ENCODE measurements around the gene CASZ1.

The CASZ1 gene

DNA sequence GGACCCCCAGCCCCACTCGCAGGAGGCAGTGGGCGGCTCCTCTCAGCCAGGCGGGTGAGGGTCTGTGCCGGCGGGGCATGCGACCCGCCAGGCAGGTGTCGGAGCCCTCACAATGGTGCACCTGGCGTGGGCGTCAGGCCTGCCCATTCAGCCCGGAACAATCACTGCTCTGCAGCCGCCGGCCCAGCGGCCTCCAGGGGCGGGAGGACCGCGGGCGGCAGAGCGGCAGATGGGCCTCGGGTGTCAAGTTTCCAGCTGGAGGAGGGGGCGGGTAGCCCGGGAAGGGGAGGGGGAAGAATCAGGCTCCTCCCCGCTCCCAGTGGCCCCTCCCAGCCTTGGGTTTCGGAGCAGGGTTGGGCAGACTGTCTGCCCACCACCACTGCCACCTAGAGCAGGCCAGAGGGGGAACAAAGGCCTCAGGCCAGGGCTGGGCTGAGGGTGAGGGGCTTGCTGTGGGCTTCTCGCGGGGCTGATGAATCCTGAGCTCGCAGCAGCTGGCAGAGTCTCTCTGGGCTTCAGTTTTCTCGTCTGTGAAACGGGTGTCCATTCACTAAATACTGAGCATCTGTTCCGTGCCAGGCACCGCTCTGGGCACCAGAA, 39.5 kb upstream of the CASZ1 start:
- ATAC-seq (ENCODE audit: insufficient read depth, low read depth) (0 out of 3 replicates have a peak, but pooled peaks have one; percentile 29), DNase-seq (no peak)
- no peak overlapping the region for H3K27ac ChIP-seq (ENCODE audit: low read length)
- H3K79me2 ChIP-seq (ENCODE audit: insufficient read depth, low read length) = no peaks in the 10 kb centered on the region
- H2AFZ ChIP-seq (ENCODE audit: low read depth, low read length) = no peak overlapping the region
- no peaks in the 10 kb centered on the region for H3K27me3 ChIP-seq (ENCODE audit: insufficient read depth, low read length, poor library complexity)
- no peak overlapping the region for H3K4me2 ChIP-seq (ENCODE audit: insufficient read depth, low read length)
- H4K20me1 ChIP-seq (ENCODE audit: insufficient read depth, low read length) = no peaks in the 10 kb centered on the region
- H3K36me3 ChIP-seq (ENCODE audit: insufficient read depth, low read length) = no peaks in the 10 kb centered on the region
- H3K4me3 ChIP-seq (ENCODE audit: low read depth in 1 of 2, low read length in 2 of 2) = no peak overlapping the region
- TF ChIP-seq, protein P1, sequence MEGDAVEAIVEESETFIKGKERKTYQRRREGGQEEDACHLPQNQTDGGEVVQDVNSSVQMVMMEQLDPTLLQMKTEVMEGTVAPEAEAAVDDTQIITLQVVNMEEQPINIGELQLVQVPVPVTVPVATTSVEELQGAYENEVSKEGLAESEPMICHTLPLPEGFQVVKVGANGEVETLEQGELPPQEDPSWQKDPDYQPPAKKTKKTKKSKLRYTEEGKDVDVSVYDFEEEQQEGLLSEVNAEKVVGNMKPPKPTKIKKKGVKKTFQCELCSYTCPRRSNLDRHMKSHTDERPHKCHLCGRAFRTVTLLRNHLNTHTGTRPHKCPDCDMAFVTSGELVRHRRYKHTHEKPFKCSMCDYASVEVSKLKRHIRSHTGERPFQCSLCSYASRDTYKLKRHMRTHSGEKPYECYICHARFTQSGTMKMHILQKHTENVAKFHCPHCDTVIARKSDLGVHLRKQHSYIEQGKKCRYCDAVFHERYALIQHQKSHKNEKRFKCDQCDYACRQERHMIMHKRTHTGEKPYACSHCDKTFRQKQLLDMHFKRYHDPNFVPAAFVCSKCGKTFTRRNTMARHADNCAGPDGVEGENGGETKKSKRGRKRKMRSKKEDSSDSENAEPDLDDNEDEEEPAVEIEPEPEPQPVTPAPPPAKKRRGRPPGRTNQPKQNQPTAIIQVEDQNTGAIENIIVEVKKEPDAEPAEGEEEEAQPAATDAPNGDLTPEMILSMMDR (IDR thresholded peaks at IDR 0.05; ENCODE audit: borderline replicate concordance, extremely low read depth, low read length, poor library complexity, severe bottlenecking) = no peak
- no peak for TF ChIP-seq EZH2 (IDR thresholded peaks at IDR 0.05; ENCODE audit: borderline replicate concordance, low read depth, low read length, severe bottlenecking)
- no peaks in the 10 kb centered on the region for H3K9me3 ChIP-seq (ENCODE audit: insufficient read depth, low read length, severe bottlenecking)
- H3K9ac ChIP-seq (ENCODE audit: low read depth, low read length) = no peak overlapping the region
- H3K4me1 ChIP-seq (ENCODE audit: insufficient read depth, low read length) = no peaks in the 10 kb centered on the region

DNA sequence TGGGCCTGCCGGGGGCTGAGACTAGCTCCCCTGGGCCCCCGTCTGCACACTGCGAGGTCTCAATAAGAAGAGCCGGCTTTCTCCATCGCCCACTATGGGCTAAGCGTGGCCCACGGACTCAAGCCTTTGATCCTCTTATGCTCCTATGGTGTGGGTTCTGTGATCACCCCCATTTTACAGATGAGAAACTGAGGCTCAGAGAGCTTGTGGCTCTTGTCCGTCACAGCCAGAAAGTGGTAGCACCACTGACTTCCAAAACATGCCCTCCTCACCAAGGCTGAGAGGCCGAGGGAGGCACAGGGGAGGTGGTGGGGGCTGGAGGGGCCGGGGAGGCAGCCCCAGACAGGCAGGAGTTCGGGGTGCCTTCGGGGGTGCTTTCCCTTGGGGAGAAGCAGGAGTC, 39.0 kb upstream of the CASZ1 start:
- Histone ChIP-seq H3K9ac (ENCODE audit: low read depth, low read length) (no peak overlapping the region), H3K4me1 (ENCODE audit: insufficient read depth, low read length) (no peaks in the 10 kb centered on the region), H3K27me3 (ENCODE audit: insufficient read depth, low read length, poor library complexity) (no peaks in the 10 kb centered on the region), H3K36me3 (ENCODE audit: insufficient read depth, low read length) (no peaks in the 10 kb centered on the region), H3K4me2 (ENCODE audit: insufficient read depth, low read length) (no peak overlapping the region), H4K20me1 (ENCODE audit: insufficient read depth, low read length) (no peaks in the 10 kb centered on the region), H2AFZ (ENCODE audit: low read depth, low read length) (no peak overlapping the region), H3K27ac (ENCODE audit: low read length) (no peak overlapping the region), H3K9me3 (ENCODE audit: insufficient read depth, low read length, severe bottlenecking) (no peaks in the 10 kb centered on the region), H3K79me2 (ENCODE audit: insufficient read depth, low read length) (no peaks in the 10 kb centered on the region), H3K4me3 (ENCODE audit: low read depth in 1 of 2, low read length in 2 of 2) (no peak overlapping the region)
- TF ChIP-seq, protein P1 (IDR thresholded peaks at IDR 0.05; ENCODE audit: borderline replicate concordance, extremely low read depth, low read length, poor library complexity, severe bottlenecking) = no peak
- TF ChIP-seq EZH2 (IDR thresholded peaks at IDR 0.05; ENCODE audit: borderline replicate concordance, low read depth, low read length, severe bottlenecking) = no peak
- no peak for DNase-seq
- ATAC-seq (ENCODE audit: insufficient read depth, low read depth) = no peak

DNA sequence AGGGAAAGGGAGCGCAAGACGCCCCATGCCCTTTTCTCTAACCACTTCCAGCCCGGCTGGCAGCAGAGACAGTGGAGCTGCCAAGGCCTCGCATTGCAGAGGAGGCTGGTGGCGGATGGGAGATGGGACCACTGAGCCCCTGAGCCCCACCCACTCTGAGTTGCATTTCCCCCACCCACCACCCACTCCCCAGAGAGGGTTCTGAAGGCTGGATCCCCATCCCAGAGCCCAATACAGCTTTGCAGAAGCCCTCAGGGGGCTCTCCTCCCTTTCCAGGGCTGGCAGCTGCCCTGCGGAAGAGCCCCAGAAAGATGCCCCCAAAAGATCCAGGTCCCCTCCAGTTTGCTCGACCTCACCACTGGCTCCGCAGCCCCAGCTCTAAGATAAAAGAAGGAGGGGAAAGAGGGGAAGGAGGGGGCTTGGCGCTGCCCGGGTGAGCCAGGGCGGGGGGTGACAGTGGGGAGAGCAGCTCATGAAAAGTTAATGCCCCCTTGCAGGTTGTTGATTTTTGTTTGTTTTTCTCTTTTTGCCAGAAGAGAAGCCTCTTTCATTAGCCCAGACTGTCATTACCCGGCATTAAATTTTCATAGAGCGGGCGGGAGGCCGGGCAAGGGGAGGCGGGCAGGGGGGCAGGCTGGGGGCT, 38.4 kb upstream of the CASZ1 start:
- Histone ChIP-seq H3K36me3 (ENCODE audit: insufficient read depth, low read length) (no peaks in the 10 kb centered on the region), H3K4me1 (ENCODE audit: insufficient read depth, low read length) (no peaks in the 10 kb centered on the region), H3K4me2 (ENCODE audit: insufficient read depth, low read length) (no peak overlapping the region), H3K79me2 (ENCODE audit: insufficient read depth, low read length) (no peaks in the 10 kb centered on the region), H3K4me3 (ENCODE audit: low read depth in 1 of 2, low read length in 2 of 2) (no peak overlapping the region), H3K9me3 (ENCODE audit: insufficient read depth, low read length, severe bottlenecking) (no peaks in the 10 kb centered on the region), H4K20me1 (ENCODE audit: insufficient read depth, low read length) (no peaks in the 10 kb centered on the region), H2AFZ (ENCODE audit: low read depth, low read length) (no peak overlapping the region), H3K27ac (ENCODE audit: low read length) (no peak overlapping the region), H3K27me3 (ENCODE audit: insufficient read depth, low read length, poor library complexity) (no peaks in the 10 kb centered on the region), H3K9ac (ENCODE audit: low read depth, low read length) (no peak overlapping the region)
- no peak for TF ChIP-seq EZH2 (IDR thresholded peaks at IDR 0.05; ENCODE audit: borderline replicate concordance, low read depth, low read length, severe bottlenecking)
- TF ChIP-seq, protein P1 (IDR thresholded peaks at IDR 0.05; ENCODE audit: borderline replicate concordance, extremely low read depth, low read length, poor library complexity, severe bottlenecking) = no peak
- DNase-seq (no peak), ATAC-seq (ENCODE audit: insufficient read depth, low read depth) (no peak)

Data from DND-41 (cell line).